ENCODE data around the gene C4orf46.
A peak's percentile ranks its signal among the peaks of the same experiment; 100 is the strongest.
"Not testable (repeated sequence)": the region's sequence is repeated elsewhere in the genome, so short reads cannot be mapped to it uniquely, and the experiment has no call there.

The C4orf46 gene

GRCh38 chr4:158671665-158671914 is at the start of gene C4orf46:
Gene C4orf46, minus strand, starts transcription at chr4:158671887. Its CDS starts 86 bp downstream, at chr4:158671801.
- Histone ChIP-seq H3K4me3 (ENCODE audit: low read length) (peak within 1 kb of the TSS; percentile 69), H3K27me3 (ENCODE audit: control insufficient read depth, insufficient read depth, low read length) (no peaks in the 10 kb centered on the region), H3K27ac (ENCODE audit: low read length) (no peak within 1 kb of the TSS), H3K36me3 (ENCODE audit: control insufficient read depth, insufficient read depth, low read length) (no peaks in the 10 kb centered on the region), H3K4me1 (ENCODE audit: control insufficient read depth, insufficient read depth, low read length) (no peaks in the 10 kb centered on the region), H3K9me3 (ENCODE audit: control insufficient read depth, insufficient read depth, low read length) (no peaks in the 10 kb centered on the region)
- no CpG with 5 or more reads among the region's 20 CpGs for WGBS (ENCODE audit: insufficient coverage, insufficient read length)
- no peak for DNase-seq (ENCODE audit: low read depth, low spot score)

GRCh38 chr4:158715802-158716201 is 44.1 kb upstream of the C4orf46 start:
- WGBS (ENCODE audit: insufficient coverage, insufficient read length) = no CpG with 5 or more reads among the region's 3 CpGs
- peaks cover 13% of the 10 kb centered on the region; the same call in 1 of the 2 replicates for H3K36me3 ChIP-seq (ENCODE audit: control insufficient read depth, insufficient read depth, low read length)
- no peaks in the 10 kb centered on the region for H3K4me1 ChIP-seq (ENCODE audit: control insufficient read depth, insufficient read depth, low read length)

GRCh38 chr4:158714937-158715336 is 43.2 kb upstream of the C4orf46 start:
- Histone ChIP-seq H3K27me3 (ENCODE audit: control insufficient read depth, insufficient read depth, low read length) (no peaks in the 10 kb centered on the region), H3K4me3 (ENCODE audit: low read length) (no peak overlapping the region), H3K4me1 (ENCODE audit: control insufficient read depth, insufficient read depth, low read length) (no peaks in the 10 kb centered on the region), H3K9me3 (ENCODE audit: control insufficient read depth, insufficient read depth, low read length) (no peaks in the 10 kb centered on the region), H3K27ac (ENCODE audit: low read length) (no peak overlapping the region), H3K36me3 (ENCODE audit: control insufficient read depth, insufficient read depth, low read length) (peaks cover 13% of the 10 kb centered on the region; the same call in 1 of the 2 replicates)
- no CpG with 5 or more reads among the region's 4 CpGs for WGBS (ENCODE audit: insufficient coverage, insufficient read length)
- no peak for DNase-seq (ENCODE audit: low read depth, low spot score)

More at GRCh38 chr4:158715802-158716201, 44.1 kb upstream of the C4orf46 start:
- no peaks in the 10 kb centered on the region for H3K27me3 ChIP-seq (ENCODE audit: control insufficient read depth, insufficient read depth, low read length)
- H3K4me3 ChIP-seq (ENCODE audit: low read length) = no peak overlapping the region
- no peak for DNase-seq (ENCODE audit: low read depth, low spot score)
- H3K9me3 ChIP-seq (ENCODE audit: control insufficient read depth, insufficient read depth, low read length) = no peaks in the 10 kb centered on the region
- H3K27ac ChIP-seq (ENCODE audit: low read length) = no peak overlapping the region

GRCh38 chr4:158712622-158713021 is 40.9 kb upstream of the C4orf46 start:
- H3K36me3 ChIP-seq (ENCODE audit: control insufficient read depth, insufficient read depth, low read length); H3K27me3 ChIP-seq (ENCODE audit: control insufficient read depth, insufficient read depth, low read length); H3K4me1 ChIP-seq (ENCODE audit: control insufficient read depth, insufficient read depth, low read length); H3K9me3 ChIP-seq (ENCODE audit: control insufficient read depth, insufficient read depth, low read length); DNase-seq (ENCODE audit: low read depth, low spot score); H3K27ac ChIP-seq (ENCODE audit: low read length); H3K4me3 ChIP-seq (ENCODE audit: low read length): not testable (repeated sequence)
- no CpG with 5 or more reads among the region's 4 CpGs for WGBS (ENCODE audit: insufficient coverage, insufficient read length)

GRCh38 chr4:158710814-158711213 is 39.1 kb upstream of the C4orf46 start:
- H3K9me3 ChIP-seq (ENCODE audit: control insufficient read depth, insufficient read depth, low read length) = no peaks in the 10 kb centered on the region
- H3K4me3 ChIP-seq (ENCODE audit: low read length) = no peak overlapping the region
- no peaks in the 10 kb centered on the region for H3K4me1 ChIP-seq (ENCODE audit: control insufficient read depth, insufficient read depth, low read length)
- DNase-seq (ENCODE audit: low read depth, low spot score) = no peak
- no peaks in the 10 kb centered on the region for H3K27me3 ChIP-seq (ENCODE audit: control insufficient read depth, insufficient read depth, low read length)
- WGBS (ENCODE audit: insufficient coverage, insufficient read length) = no CpG with 5 or more reads among the region's 1 CpG
- no peak overlapping the region for H3K27ac ChIP-seq (ENCODE audit: low read length)
- H3K36me3 ChIP-seq (ENCODE audit: control insufficient read depth, insufficient read depth, low read length) = peaks cover 3% of the 10 kb centered on the region; the same call in 1 of the 2 replicates

- Histone ChIP-seq H3K27ac (ENCODE audit: low read length) (no peak overlapping the region), H3K27me3 (ENCODE audit: control insufficient read depth, insufficient read depth, low read length) (no peaks in the 10 kb centered on the region), H3K9me3 (ENCODE audit: control insufficient read depth, insufficient read depth, low read length) (no peaks in the 10 kb centered on the region), H3K4me3 (ENCODE audit: low read length) (no peak overlapping the region), H3K4me1 (ENCODE audit: control insufficient read depth, insufficient read depth, low read length) (no peaks in the 10 kb centered on the region), H3K36me3 (ENCODE audit: control insufficient read depth, insufficient read depth, low read length) (no peaks in the 10 kb centered on the region; the same call in 1 of the 2 replicates)
- WGBS (ENCODE audit: insufficient coverage, insufficient read length) = no CpG with 5 or more reads among the region's 4 CpGs
- no peak for DNase-seq (ENCODE audit: low read depth, low spot score)
Observed at GRCh38 chr4:158704274-158704673, 32.6 kb upstream of the C4orf46 start.

- DNase-seq (ENCODE audit: low read depth, low spot score) = no peak
- Histone ChIP-seq H3K36me3 (ENCODE audit: control insufficient read depth, insufficient read depth, low read length) (no peaks in the 10 kb centered on the region), H3K9me3 (ENCODE audit: control insufficient read depth, insufficient read depth, low read length) (no peaks in the 10 kb centered on the region), H3K4me1 (ENCODE audit: control insufficient read depth, insufficient read depth, low read length) (no peaks in the 10 kb centered on the region), H3K27me3 (ENCODE audit: control insufficient read depth, insufficient read depth, low read length) (no peaks in the 10 kb centered on the region), H3K4me3 (ENCODE audit: low read length) (no peak overlapping the region), H3K27ac (ENCODE audit: low read length) (no peak overlapping the region)
- no CpG with 5 or more reads among the region's 1 CpG for WGBS (ENCODE audit: insufficient coverage, insufficient read length)
Observed at GRCh38 chr4:158688813-158689212, 17.1 kb upstream of the C4orf46 start.

GRCh38 chr4:158682066-158682465 is 10.4 kb upstream of the C4orf46 start:
- WGBS (ENCODE audit: insufficient coverage, insufficient read length) = no CpG with 5 or more reads among the region's 2 CpGs
- H3K27ac ChIP-seq (ENCODE audit: low read length) = no peak overlapping the region
- no peak for DNase-seq (ENCODE audit: low read depth, low spot score)
- H3K9me3 ChIP-seq (ENCODE audit: control insufficient read depth, insufficient read depth, low read length) = no peaks in the 10 kb centered on the region
- H3K4me3 ChIP-seq (ENCODE audit: low read length) = no peak overlapping the region
- no peaks in the 10 kb centered on the region for H3K36me3 ChIP-seq (ENCODE audit: control insufficient read depth, insufficient read depth, low read length)
- H3K4me1 ChIP-seq (ENCODE audit: control insufficient read depth, insufficient read depth, low read length) = no peaks in the 10 kb centered on the region; the same call in 1 of the 2 replicates
- H3K27me3 ChIP-seq (ENCODE audit: control insufficient read depth, insufficient read depth, low read length) = no peaks in the 10 kb centered on the region

- Histone ChIP-seq H3K27me3 (ENCODE audit: control insufficient read depth, insufficient read depth, low read length) (no peaks in the 10 kb centered on the region), H3K27ac (ENCODE audit: low read length) (no peak overlapping the region), H3K36me3 (ENCODE audit: control insufficient read depth, insufficient read depth, low read length) (no peaks in the 10 kb centered on the region), H3K4me3 (ENCODE audit: low read length) (no peak overlapping the region), H3K9me3 (ENCODE audit: control insufficient read depth, insufficient read depth, low read length) (no peaks in the 10 kb centered on the region), H3K4me1 (ENCODE audit: control insufficient read depth, insufficient read depth, low read length) (no peaks in the 10 kb centered on the region; the same call in 1 of the 2 replicates)
- DNase-seq (ENCODE audit: low read depth, low spot score) = no peak
- WGBS (ENCODE audit: insufficient coverage, insufficient read length) = no CpG with 5 or more reads among the region's 1 CpG
Observed at GRCh38 chr4:158681629-158682028, 9.9 kb upstream of the C4orf46 start.

- H3K9me3 ChIP-seq (ENCODE audit: control insufficient read depth, insufficient read depth, low read length) = no peaks in the 10 kb centered on the region
- no peaks in the 10 kb centered on the region for H3K36me3 ChIP-seq (ENCODE audit: control insufficient read depth, insufficient read depth, low read length)
- no peak overlapping the region for H3K4me3 ChIP-seq (ENCODE audit: low read length)
- H3K27me3 ChIP-seq (ENCODE audit: control insufficient read depth, insufficient read depth, low read length) = no peaks in the 10 kb centered on the region
- no CpG with 5 or more reads among the region's 2 CpGs for WGBS (ENCODE audit: insufficient coverage, insufficient read length)
- H3K27ac ChIP-seq (ENCODE audit: low read length) = no peak overlapping the region
- no peaks in the 10 kb centered on the region; the same call in 1 of the 2 replicates for H3K4me1 ChIP-seq (ENCODE audit: control insufficient read depth, insufficient read depth, low read length)
- DNase-seq (ENCODE audit: low read depth, low spot score) = no peak
Observed at GRCh38 chr4:158678767-158679166, 7.1 kb upstream of the C4orf46 start.

GRCh38 chr4:158676076-158676475 is 4.4 kb upstream of the C4orf46 start:
- Histone ChIP-seq H3K9me3 (ENCODE audit: control insufficient read depth, insufficient read depth, low read length) (no peaks in the 10 kb centered on the region), H3K27me3 (ENCODE audit: control insufficient read depth, insufficient read depth, low read length) (no peaks in the 10 kb centered on the region), H3K27ac (ENCODE audit: low read length) (no peak overlapping the region), H3K4me1 (ENCODE audit: control insufficient read depth, insufficient read depth, low read length) (no peaks in the 10 kb centered on the region), H3K36me3 (ENCODE audit: control insufficient read depth, insufficient read depth, low read length) (no peaks in the 10 kb centered on the region), H3K4me3 (ENCODE audit: low read length) (no peak overlapping the region)
- no CpG with 5 or more reads among the region's 5 CpGs for WGBS (ENCODE audit: insufficient coverage, insufficient read length)
- DNase-seq (ENCODE audit: low read depth, low spot score) = no peak

Data from iPS DF 6.9 (cell line).